Measurements from ENCODE around the gene MCUB.

The MCUB gene

GRCh38 chr4:109655396-109655795, 95.3 kb downstream of the MCUB start:
- in situ Hi-C loops (cut with HindIII; ENCODE audit: low sequenced_read_pairs), result no loop called here
- no peak for TF ChIP-seq CTCF (IDR thresholded peaks at IDR 0.05; ENCODE audit: low read depth, low read length, missing control alignments)
- no peak overlapping the region for H3K4me3 ChIP-seq (ENCODE audit: low read depth, low read length)
- DNase-seq (ENCODE audit: low read depth), result peak; percentile 26

- no peak for DNase-seq (ENCODE audit: low read depth)
- in situ Hi-C loops (cut with HindIII; ENCODE audit: low sequenced_read_pairs), result no loop called here
- no peak overlapping the region for H3K4me3 ChIP-seq (ENCODE audit: low read depth, low read length)
- TF ChIP-seq CTCF (IDR thresholded peaks at IDR 0.05; ENCODE audit: low read depth, low read length, missing control alignments), result no peak
Measured at GRCh38 chr4:109657854-109658418, 97.9 kb downstream of the MCUB start.

GRCh38 chr4:109658871-109659410, 98.9 kb downstream of the MCUB start:
- TF ChIP-seq CTCF (IDR thresholded peaks at IDR 0.05; ENCODE audit: low read depth, low read length, missing control alignments), result no peak
- H3K4me3 ChIP-seq (ENCODE audit: low read depth, low read length), result no peak overlapping the region
- no peak for DNase-seq (ENCODE audit: low read depth)
- in situ Hi-C loops (cut with HindIII; ENCODE audit: low sequenced_read_pairs), result no loop called here

GRCh38 chr4:109662116-109662515, 102.1 kb downstream of the MCUB start:
- TF ChIP-seq CTCF (IDR thresholded peaks at IDR 0.05; ENCODE audit: low read depth, low read length, missing control alignments), result no peak
- in situ Hi-C loops (cut with HindIII; ENCODE audit: low sequenced_read_pairs), result no loop called here
- H3K4me3 ChIP-seq (ENCODE audit: low read depth, low read length), result no peak overlapping the region
- DNase-seq (ENCODE audit: low read depth), result no peak

GRCh38 chr4:109662771-109663170, 102.7 kb downstream of the MCUB start:
- in situ Hi-C loops (cut with HindIII; ENCODE audit: low sequenced_read_pairs), result no loop called here
- no peak overlapping the region for H3K4me3 ChIP-seq (ENCODE audit: low read depth, low read length)
- no peak for TF ChIP-seq CTCF (IDR thresholded peaks at IDR 0.05; ENCODE audit: low read depth, low read length, missing control alignments)
- DNase-seq (ENCODE audit: low read depth), result no peak

- in situ Hi-C loops (cut with HindIII; ENCODE audit: low sequenced_read_pairs), result no loop called here
- TF ChIP-seq CTCF (IDR thresholded peaks at IDR 0.05; ENCODE audit: low read depth, low read length, missing control alignments), result no peak
- no peak for DNase-seq (ENCODE audit: low read depth)
- no peak overlapping the region for H3K4me3 ChIP-seq (ENCODE audit: low read depth, low read length)
Measured at GRCh38 chr4:109665783-109666485, 105.9 kb downstream of the MCUB start.

Data from astrocyte of the cerebellum (primary cell).